GM12878 (cell line): ENCODE results near the gene C1orf21. TPM values are rescaled to one million over a fixed set of nuclear protein-coding genes. Genes with fewer than 3 reads are reported as not detected.

ENCODE experiments used
- ATAC-seq: fragments of 200-7000 bp; cut with Tn5 transposase; 3 replicates; pipeline ENCODE4 v1.9.1; 2020; ENCODE audit warnings: mild to moderate bottlenecking, moderate library complexity
- BruUV-seq: library from RNA; stranded (reverse); fragments of 400-500 nt; replicated peaks from 2 replicates; lab custom pipeline; 2021; lab: Mats Ljungman, UMichigan
- CTCF ChIA-PET: fragments of 300-600 bp; sonication (Branson Sonifier 250); formaldehyde crosslinking; extraction: SDS; loops from one replicate; lab custom pipeline; 2021; ENCODE audit warnings: inconsistent platforms; lab: Yijun Ruan, JAX
- POLR2A ChIA-PET: fragments of 350-600 bp; formaldehyde crosslinking; extraction: SDS; loops from one replicate; lab custom pipeline; 2021; ENCODE audit warnings: inconsistent platforms; lab: Charles Lee
- RAD21 ChIA-PET: fragments of 300-600 bp; sonication (Branson Sonifier 250); formaldehyde crosslinking; loops from one replicate; lab custom pipeline; 2023; ENCODE audit warnings: antibody characterized with exemption; ENCODE audit not compliant: unreplicated experiment; lab: Charles Lee
- SMC1A ChIA-PET: fragments of 300-600 bp; sonication (Branson Sonifier 250); formaldehyde crosslinking; loops from one replicate; lab custom pipeline; 2023; ENCODE audit not compliant: unreplicated experiment, uncharacterized antibody; lab: Charles Lee
- DNase-seq: peaks from one replicate; pipeline ENCODE4 v3.0.0-alpha.2; 2011; ENCODE audit warnings: low read depth, low spot score
- FAIRE-seq: peaks from 3 replicates; lab custom pipeline; 2011; peaks lifted over from hg19 to GRCh38; lab: Jason Lieb, UNC
- H2AFZ ChIP-seq: 2 replicates; pipeline ENCODE4 v1.6.0; 2011; ENCODE audit warnings: low read depth, low read length, control low read depth; ENCODE audit not compliant: control insufficient read depth
- H3K27ac ChIP-seq: 2 replicates; pipeline ENCODE4 v1.5.1; 2011; ENCODE audit warnings: control low read depth; ENCODE audit not compliant: control insufficient read depth, insufficient read depth
- H3K27me3 ChIP-seq, 2 experiments: replicated peaks in 1 of 2; 2 replicates each; pipeline versions ENCODE4 v1.6.0 to v1.6.1; 2011; ENCODE audit warnings: low read length in 1 of 2; ENCODE audit not compliant: control insufficient read depth in 2 of 2, insufficient read depth in 2 of 2
- H3K36me3 ChIP-seq, 2 experiments: 2 replicates each; pipeline ENCODE4 v1.5.1; 2011; ENCODE audit warnings: low read length in 1 of 2; ENCODE audit not compliant: control insufficient read depth in 2 of 2, insufficient read depth in 2 of 2
- H3K4me1 ChIP-seq: 2 replicates; pipeline ENCODE4 v1.6.1; 2011; ENCODE audit warnings: mild to moderate bottlenecking, low read length, moderate library complexity, mixed read lengths; ENCODE audit not compliant: control insufficient read depth, insufficient read depth
- H3K4me2 ChIP-seq: 2 replicates; pipeline ENCODE4 v1.6.0; 2011; ENCODE audit warnings: control low read depth; ENCODE audit not compliant: control insufficient read depth, insufficient read depth
- H3K4me3 ChIP-seq: fragments of 200-600 bp; sonication (generic); 2 replicates; pipeline ENCODE4 v1.5.1; 2016
- H3K79me2 ChIP-seq: 2 replicates; pipeline ENCODE4 v1.6.0; 2011; ENCODE audit warnings: low read length; ENCODE audit not compliant: control insufficient read depth, insufficient read depth
- H3K9ac ChIP-seq: 2 replicates; pipeline ENCODE4 v1.8.0; 2011; ENCODE audit warnings: low read length, control low read depth, mixed read lengths; ENCODE audit not compliant: control insufficient read depth, insufficient read depth
- H3K9me3 ChIP-seq: replicated peaks from 3 replicates; pipeline ENCODE4 v1.5.1; 2011; ENCODE audit warnings: mild to moderate bottlenecking, low read length; ENCODE audit not compliant: control insufficient read depth, insufficient read depth
- H4K20me1 ChIP-seq: 2 replicates; pipeline ENCODE4 v1.6.0; 2011; ENCODE audit not compliant: control insufficient read depth, insufficient read depth
- ASH2L ChIP-seq: fragments of 300-600, 200-600 bp; sonication (generic); IDR thresholded peaks from 2 replicates; pipeline ENCODE4 v1.6.1; 2017; ENCODE audit warnings: low read depth, mild to moderate bottlenecking, borderline replicate concordance
- DPF2 ChIP-seq: fragments of 450-650 bp; IDR thresholded peaks from 2 replicates; pipeline ENCODE4 v1.6.1; 2017; ENCODE audit warnings: mild to moderate bottlenecking
- HDAC6 ChIP-seq: fragments of 200-600 bp; sonication (generic); IDR thresholded peaks from one replicate; pipeline ENCODE4 v1.8.0; 2017; ENCODE audit warnings: antibody characterized with exemption; ENCODE audit not compliant: unreplicated experiment
- KDM1A ChIP-seq: fragments of 200-600 bp; sonication (generic); IDR thresholded peaks from 2 replicates; pipeline ENCODE4 v1.6.1; 2016; ENCODE audit warnings: borderline replicate concordance
- MTA2 ChIP-seq: fragments of 450-650 bp; IDR thresholded peaks from 2 replicates; pipeline ENCODE4 v1.6.1; 2016; ENCODE audit warnings: low read depth, mild to moderate bottlenecking, moderate library complexity
- MTA3 ChIP-seq: IDR thresholded peaks from 2 replicates; pipeline ENCODE4 v1.6.1; 2012; ENCODE audit warnings: low read length, inconsistent platforms, borderline replicate concordance
- NFYA ChIP-seq: IDR thresholded peaks from 2 replicates; pipeline ENCODE4 v1.6.1; 2011; ENCODE audit warnings: low read depth, mild to moderate bottlenecking, low read length, improper control_type of control experiment, borderline replicate concordance
- SIN3A ChIP-seq: IDR thresholded peaks from 2 replicates; pipeline ENCODE4 v1.6.1; 2012; ENCODE audit warnings: low read depth, low read length, improper control_type of control experiment
- TCF12 ChIP-seq: IDR thresholded peaks from 2 replicates; pipeline ENCODE4 v1.6.1; 2011; ENCODE audit warnings: low read depth, mild to moderate bottlenecking, low read length
- TCF7 ChIP-seq: IDR thresholded peaks from 2 replicates; pipeline ENCODE4 v1.6.1; 2014; ENCODE audit warnings: antibody characterized with exemption, borderline replicate concordance
- ZNF217 ChIP-seq: fragments of 450-650 bp; IDR thresholded peaks from 2 replicates; pipeline ENCODE4 v1.6.1; 2017; ENCODE audit warnings: antibody characterized with exemption, mild to moderate bottlenecking
- WGBS: methylation state at CpG from one replicate; pipeline ENCODE4 v1.1.6; 2016; ENCODE audit warnings: low lambda C conversion rate; ENCODE audit not compliant: insufficient replicate concordance, insufficient coverage; ENCODE audit errors: missing lambda C conversion rate; 5-methylcytosine and 5-hydroxymethylcytosine counted together
- in situ Hi-C: fragments of 300-500 bp; cut with MboI; formaldehyde crosslinking; loops from 9 replicates; pipeline ENCODE4 v1.14.3; 2018; ENCODE audit warnings: mixed read lengths
- intact Hi-C: fragments of 100-400 bp; cut with micrococcal nuclease; formaldehyde crosslinking; loops from one replicate; pipeline ENCODE4 v1.14.2; 2022; ENCODE audit not compliant: unreplicated experiment
- polyA plus RNA-seq, 11 experiments: library from polyadenylated mRNA; depleted of rRNA in 4 of 11; unstranded in 6 of 11; stranded (reverse) in 5 of 11; fragments of >200 nt; fragmentation: Nextera tagmentation in 4 of 11; fragmentation: Illumina TruSeq in 1 of 11; extraction: Ambion mirVana in 4 of 11; extraction: Trizol in 1 of 11; gene quantifications; 1 replicate in 1 of 11; 2 replicates in 10 of 11; pipeline versions ENCODE4 v1.2.1 to v1.2.3, GENCODE V29; 2011 to 2016; ENCODE audit warnings: inconsistent platforms in 2 of 11, missing spikeins in 2 of 11, low read depth in 1 of 11
- total RNA-seq, 4 experiments: library from RNA; depleted of rRNA in 3 of 4; stranded (reverse); fragments of >200 nt in 3 of 4; fragmentation: Illumina TruSeq in 1 of 4; extraction: Trizol in 1 of 4; gene quantifications; 2 replicates each; pipeline versions ENCODE4 v1.2.1 to v1.2.3, GENCODE V29; 2013 to 2021
- TF ChIP-seq, protein P1 (sequence below): IDR thresholded peaks from 2 replicates; pipeline ENCODE4 v1.6.1; 2012; ENCODE audit warnings: low read depth, low read length, improper control_type of control experiment
- TF ChIP-seq, protein P2 (sequence below): fragments of 450-650 bp; IDR thresholded peaks from 2 replicates; pipeline ENCODE4 v1.6.1; 2016; ENCODE audit warnings: mild to moderate bottlenecking, moderate library complexity, borderline replicate concordance

The C1orf21 gene
- total and polyA plus RNA-seq, 10 of the 15 experiments (the other 5 are each of a cell fraction or from before 2014, with no cell fraction given), result 0.03 to 1.6 (median 0.17) TPM; not detected in 3

DNA sequence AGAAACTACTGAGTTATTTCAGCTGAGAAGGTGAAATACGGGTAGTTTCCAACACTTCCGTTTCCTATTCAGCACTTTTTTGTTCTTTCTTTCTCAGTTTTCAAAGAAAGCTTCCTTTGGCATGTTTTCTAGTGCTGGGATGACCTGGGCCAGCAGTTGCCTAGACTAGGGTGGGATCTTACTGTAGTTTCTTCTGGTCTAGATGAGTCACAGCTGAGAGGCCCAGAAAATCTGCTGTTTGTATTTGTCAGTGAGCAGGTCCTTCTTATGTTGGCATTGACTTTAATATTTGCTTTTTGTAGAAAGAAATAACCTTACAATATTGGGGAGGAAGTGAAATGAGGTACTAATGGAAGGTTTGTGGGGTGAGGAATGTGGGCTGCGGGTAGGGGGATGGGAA is 22.2 kb downstream of the C1orf21 start (continued):
- TF ChIP-seq, protein P1, sequence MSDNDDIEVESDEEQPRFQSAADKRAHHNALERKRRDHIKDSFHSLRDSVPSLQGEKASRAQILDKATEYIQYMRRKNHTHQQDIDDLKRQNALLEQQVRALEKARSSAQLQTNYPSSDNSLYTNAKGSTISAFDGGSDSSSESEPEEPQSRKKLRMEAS, result no peak

DNA sequence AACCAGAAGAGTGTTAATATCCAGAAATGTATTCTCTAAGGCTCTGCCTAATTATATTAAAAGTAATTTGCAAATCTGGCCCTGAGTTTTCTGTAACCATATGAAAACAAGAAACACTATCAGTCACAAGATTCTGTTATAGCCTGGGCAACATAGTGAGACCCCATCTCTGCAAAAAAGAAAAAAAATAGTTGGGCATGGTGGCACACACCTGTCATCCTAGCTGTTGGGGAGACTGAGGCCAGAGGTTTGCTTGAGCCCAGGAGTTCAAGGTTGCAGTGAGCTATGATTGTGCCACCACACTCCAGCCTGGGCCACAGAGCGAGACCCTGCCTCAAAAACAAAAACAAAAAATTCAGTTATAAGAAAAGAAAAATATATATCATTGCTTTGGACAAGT is 25.6 kb downstream of the C1orf21 start:
- no peaks in the 10 kb centered on the region for H4K20me1 ChIP-seq
- FAIRE-seq, result no peak
- intact Hi-C loops, result no loop called here
- H3K9ac ChIP-seq, result no peak overlapping the region
- TF ChIP-seq SIN3A (no peak), MTA2 (no peak), ASH2L (no peak), NFYA (no peak)
- in situ Hi-C loops, result no loop called here
- RAD21 ChIA-PET, result no interaction called here
- H3K9me3 ChIP-seq, result no peaks in the 10 kb centered on the region
- no peak for ATAC-seq
- POLR2A ChIA-PET, result no interaction called here
- H3K4me3 ChIP-seq, result no peak overlapping the region
- SMC1A ChIA-PET, result no interaction called here
- WGBS, result 0% methylated on average over 1 of the region's 1 CpG
- BruUV-seq, result no TSS peak
- no peaks in the 10 kb centered on the region for H3K79me2 ChIP-seq
- H3K27me3 ChIP-seq, result peaks cover 0 to 4% of the 10 kb centered on the region in 2 experiments; a peak in 1 of 4 replicates
- no peaks in the 10 kb centered on the region for H3K36me3 ChIP-seq
- no peak overlapping the region for H2AFZ ChIP-seq
- H3K4me1 ChIP-seq, result no peaks in the 10 kb centered on the region
- no peak for DNase-seq
- CTCF ChIA-PET, result interaction anchor here (1.1 kb wide), 1 partner anchor 41 kb away, joined by 3 read pairs; no protein-coding TSS in a partner anchor
- no peak overlapping the region for H3K4me2 ChIP-seq
- no peak overlapping the region for H3K27ac ChIP-seq

DNA sequence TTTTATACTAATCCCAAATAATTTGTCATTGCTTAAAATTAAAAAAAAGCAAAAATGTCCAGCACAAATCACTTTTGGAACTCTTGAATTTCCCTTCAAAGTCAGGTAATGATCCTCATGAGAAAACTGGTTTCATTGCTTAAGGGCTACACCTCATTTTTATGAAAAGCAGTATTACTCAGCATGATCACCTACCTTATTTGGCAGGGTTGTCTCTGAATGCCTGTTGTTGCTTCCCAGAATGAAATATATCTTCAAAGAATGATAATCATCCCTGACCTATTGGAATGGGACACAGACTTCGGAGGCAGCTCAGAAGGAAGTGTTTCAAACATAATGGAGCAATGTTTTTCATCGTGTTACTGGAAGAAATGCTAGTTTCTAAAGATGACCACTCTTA is 29.7 kb downstream of the C1orf21 start:
- H3K4me1 ChIP-seq, result no peaks in the 10 kb centered on the region
- TF ChIP-seq DPF2 (no peak), ASH2L (no peak), MTA3 (no peak), TCF7 (no peak), ZNF217 (no peak), TCF12 (no peak), KDM1A (no peak), HDAC6 (no peak)
- TF ChIP-seq, protein P2, sequence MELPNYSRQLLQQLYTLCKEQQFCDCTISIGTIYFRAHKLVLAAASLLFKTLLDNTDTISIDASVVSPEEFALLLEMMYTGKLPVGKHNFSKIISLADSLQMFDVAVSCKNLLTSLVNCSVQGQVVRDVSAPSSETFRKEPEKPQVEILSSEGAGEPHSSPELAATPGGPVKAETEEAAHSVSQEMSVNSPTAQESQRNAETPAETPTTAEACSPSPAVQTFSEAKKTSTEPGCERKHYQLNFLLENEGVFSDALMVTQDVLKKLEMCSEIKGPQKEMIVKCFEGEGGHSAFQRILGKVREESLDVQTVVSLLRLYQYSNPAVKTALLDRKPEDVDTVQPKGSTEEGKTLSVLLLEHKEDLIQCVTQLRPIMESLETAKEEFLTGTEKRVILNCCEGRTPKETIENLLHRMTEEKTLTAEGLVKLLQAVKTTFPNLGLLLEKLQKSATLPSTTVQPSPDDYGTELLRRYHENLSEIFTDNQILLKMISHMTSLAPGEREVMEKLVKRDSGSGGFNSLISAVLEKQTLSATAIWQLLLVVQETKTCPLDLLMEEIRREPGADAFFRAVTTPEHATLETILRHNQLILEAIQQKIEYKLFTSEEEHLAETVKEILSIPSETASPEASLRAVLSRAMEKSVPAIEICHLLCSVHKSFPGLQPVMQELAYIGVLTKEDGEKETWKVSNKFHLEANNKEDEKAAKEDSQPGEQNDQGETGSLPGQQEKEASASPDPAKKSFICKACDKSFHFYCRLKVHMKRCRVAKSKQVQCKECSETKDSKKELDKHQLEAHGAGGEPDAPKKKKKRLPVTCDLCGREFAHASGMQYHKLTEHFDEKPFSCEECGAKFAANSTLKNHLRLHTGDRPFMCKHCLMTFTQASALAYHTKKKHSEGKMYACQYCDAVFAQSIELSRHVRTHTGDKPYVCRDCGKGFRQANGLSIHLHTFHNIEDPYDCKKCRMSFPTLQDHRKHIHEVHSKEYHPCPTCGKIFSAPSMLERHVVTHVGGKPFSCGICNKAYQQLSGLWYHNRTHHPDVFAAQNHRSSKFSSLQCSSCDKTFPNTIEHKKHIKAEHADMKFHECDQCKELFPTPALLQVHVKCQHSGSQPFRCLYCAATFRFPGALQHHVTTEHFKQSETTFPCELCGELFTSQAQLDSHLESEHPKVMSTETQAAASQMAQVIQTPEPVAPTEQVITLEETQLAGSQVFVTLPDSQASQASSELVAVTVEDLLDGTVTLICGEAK, result no peak
- TF ChIP-seq, all 136 proteins: peak for 0
- SMC1A ChIA-PET, result interaction anchor here (0.7 kb wide), 1 partner anchor 215 kb away, joined by 3 read pairs; no protein-coding TSS in a partner anchor
- in situ Hi-C loops, result no loop called here
- POLR2A ChIA-PET, result no interaction called here
- Histone ChIP-seq H3K36me3 (no peaks in the 10 kb centered on the region), H3K4me2 (no peak overlapping the region), H4K20me1 (no peaks in the 10 kb centered on the region), H3K9ac (no peak overlapping the region), H3K9me3 (no peaks in the 10 kb centered on the region), H3K79me2 (no peaks in the 10 kb centered on the region), H3K27me3 (peaks cover 0 to 4% of the 10 kb centered on the region in 2 experiments; a peak in 2 of 4 replicates), H2AFZ (no peak overlapping the region), H3K27ac (no peak overlapping the region), H3K4me3 (no peak overlapping the region)
- CTCF ChIA-PET, result no interaction called here
- intact Hi-C loops, result no loop called here
- RAD21 ChIA-PET, result no interaction called here
- WGBS, result 33% methylated on average over 2 of the region's 2 CpGs
- BruUV-seq, result no TSS peak
- DNase-seq, result no peak
- no peak for ATAC-seq
- FAIRE-seq, result no peak
